ENCODE data around the gene RNF180. TPM values are rescaled to one million over a fixed set of nuclear protein-coding genes. Genes with fewer than 3 reads are reported as not detected.
A peak's percentile ranks its signal among the peaks of the same experiment; 100 is the strongest.

The RNF180 gene
- 10.5 and 12.7 TPM in 2 replicates for total RNA-seq

- peak; percentile 92 for DNase-seq (ENCODE audit: insufficient read length, low spot score, missing footprints)
- H3K27me3 ChIP-seq (ENCODE audit: insufficient read depth, low read length), result peaks cover 39% of the 10 kb centered on the region
- no peaks in the 10 kb centered on the region for H3K4me1 ChIP-seq (ENCODE audit: insufficient read depth, low read length)
- H3K36me3 ChIP-seq (ENCODE audit: insufficient read depth, low read length), result no peaks in the 10 kb centered on the region
- peak within 1 kb of the TSS; percentile 87 for H3K4me2 ChIP-seq (ENCODE audit: insufficient read depth, low read length)
- no peak within 1 kb of the TSS for H3K27ac ChIP-seq (ENCODE audit: low read depth, low read length)
- H3K9me3 ChIP-seq (ENCODE audit: low read depth, low read length), result no peaks in the 10 kb centered on the region
- no peak for TF ChIP-seq CTCF (IDR thresholded peaks at IDR 0.05; ENCODE audit: extremely low read depth, low read depth, low read length)
- peak within 1 kb of the TSS; percentile 77 for H3K4me3 ChIP-seq (ENCODE audit: insufficient read depth, low read length)
- H4K20me1 ChIP-seq (ENCODE audit: insufficient read depth, low read length), result no peaks in the 10 kb centered on the region
- no peaks in the 10 kb centered on the region for H3K79me2 ChIP-seq (ENCODE audit: insufficient read depth, low read length)
- peak within 1 kb of the TSS; percentile 85 for H2AFZ ChIP-seq (ENCODE audit: low read length)
These were observed at the start of gene RNF180 for GRCh38 chr5:64165500-64166200. TSS of gene RNF180 (plus strand) at chr5:64165843. CDS start at chr5:64200808, 34,965 bp downstream.

GRCh38 chr5:64125521-64125920 is 40.1 kb upstream of the RNF180 start:
- Histone ChIP-seq H3K27ac (ENCODE audit: low read depth, low read length) (no peak overlapping the region), H3K4me2 (ENCODE audit: insufficient read depth, low read length) (no peak overlapping the region), H3K27me3 (ENCODE audit: insufficient read depth, low read length) (no peaks in the 10 kb centered on the region), H2AFZ (ENCODE audit: low read length) (no peak overlapping the region), H3K36me3 (ENCODE audit: insufficient read depth, low read length) (no peaks in the 10 kb centered on the region), H3K79me2 (ENCODE audit: insufficient read depth, low read length) (no peaks in the 10 kb centered on the region), H3K9me3 (ENCODE audit: low read depth, low read length) (no peaks in the 10 kb centered on the region), H3K4me3 (ENCODE audit: insufficient read depth, low read length) (no peak overlapping the region), H4K20me1 (ENCODE audit: insufficient read depth, low read length) (no peaks in the 10 kb centered on the region), H3K4me1 (ENCODE audit: insufficient read depth, low read length) (no peaks in the 10 kb centered on the region)
- no peak for TF ChIP-seq CTCF (IDR thresholded peaks at IDR 0.05; ENCODE audit: extremely low read depth, low read depth, low read length)
- no peak for DNase-seq (ENCODE audit: insufficient read length, low spot score, missing footprints)

GRCh38 chr5:64126202-64126741 is 39.4 kb upstream of the RNF180 start:
- Histone ChIP-seq H3K9me3 (ENCODE audit: low read depth, low read length) (no peaks in the 10 kb centered on the region), H3K79me2 (ENCODE audit: insufficient read depth, low read length) (no peaks in the 10 kb centered on the region), H4K20me1 (ENCODE audit: insufficient read depth, low read length) (no peaks in the 10 kb centered on the region), H3K27ac (ENCODE audit: low read depth, low read length) (no peak overlapping the region), H3K27me3 (ENCODE audit: insufficient read depth, low read length) (no peaks in the 10 kb centered on the region), H3K4me2 (ENCODE audit: insufficient read depth, low read length) (no peak overlapping the region), H3K4me1 (ENCODE audit: insufficient read depth, low read length) (no peaks in the 10 kb centered on the region), H2AFZ (ENCODE audit: low read length) (no peak overlapping the region), H3K4me3 (ENCODE audit: insufficient read depth, low read length) (no peak overlapping the region), H3K36me3 (ENCODE audit: insufficient read depth, low read length) (no peaks in the 10 kb centered on the region)
- no peak for TF ChIP-seq CTCF (IDR thresholded peaks at IDR 0.05; ENCODE audit: extremely low read depth, low read depth, low read length)
- DNase-seq (ENCODE audit: insufficient read length, low spot score, missing footprints), result no peak

GRCh38 chr5:64140018-64140417 is 25.6 kb upstream of the RNF180 start:
- no peak overlapping the region for H3K27ac ChIP-seq (ENCODE audit: low read depth, low read length)
- no peaks in the 10 kb centered on the region for H3K9me3 ChIP-seq (ENCODE audit: low read depth, low read length)
- no peaks in the 10 kb centered on the region for H3K27me3 ChIP-seq (ENCODE audit: insufficient read depth, low read length)
- H3K4me3 ChIP-seq (ENCODE audit: insufficient read depth, low read length), result no peak overlapping the region
- H4K20me1 ChIP-seq (ENCODE audit: insufficient read depth, low read length), result no peaks in the 10 kb centered on the region
- H3K4me1 ChIP-seq (ENCODE audit: insufficient read depth, low read length), result peaks cover 7% of the 10 kb centered on the region
- no peak for TF ChIP-seq CTCF (IDR thresholded peaks at IDR 0.05; ENCODE audit: extremely low read depth, low read depth, low read length)
- no peak for DNase-seq (ENCODE audit: insufficient read length, low spot score, missing footprints)
- H3K4me2 ChIP-seq (ENCODE audit: insufficient read depth, low read length), result no peak overlapping the region
- no peaks in the 10 kb centered on the region for H3K36me3 ChIP-seq (ENCODE audit: insufficient read depth, low read length)
- H2AFZ ChIP-seq (ENCODE audit: low read length), result no peak overlapping the region
- no peaks in the 10 kb centered on the region for H3K79me2 ChIP-seq (ENCODE audit: insufficient read depth, low read length)
